Loucy (cell line): ENCODE data around the gene KLF16.

Experiments used
- H2AFZ ChIP-seq: fragments of 200-600 bp; sonication (generic); 2 replicates; pipeline ENCODE4 v1.6.0; 2016; ENCODE audit warnings: antibody characterized with exemption, mild to moderate bottlenecking, low read length, moderate library complexity
- H3F3A ChIP-seq: fragments of 200-600 bp; 2 replicates; pipeline ENCODE4 v1.6.0; 2016; ENCODE audit warnings: antibody characterized with exemption, low read depth, mild to moderate bottlenecking
- H3K27me3 ChIP-seq: fragments of 200-600 bp; sonication (generic); 2 replicates; pipeline ENCODE4 v1.6.1; 2014; ENCODE audit warnings: low read length, mild to moderate bottlenecking; ENCODE audit not compliant: insufficient read depth, poor library complexity, severe bottlenecking
- H3K36me3 ChIP-seq: fragments of 200-600 bp; sonication (generic); 2 replicates; pipeline ENCODE4 v1.6.1; 2016; ENCODE audit warnings: low read length; ENCODE audit not compliant: insufficient read depth
- H3K4me1 ChIP-seq: fragments of 200-600 bp; sonication (generic); 2 replicates; pipeline ENCODE4 v1.5.1; 2014; ENCODE audit warnings: low read length, mild to moderate bottlenecking; ENCODE audit not compliant: insufficient read depth, poor library complexity, severe bottlenecking
- H3K4me2 ChIP-seq: fragments of 200-600 bp; sonication (generic); 2 replicates; pipeline ENCODE4 v1.6.0; 2014; ENCODE audit warnings: antibody characterized with exemption, low read length, low read depth, mild to moderate bottlenecking; ENCODE audit not compliant: poor library complexity, severe bottlenecking
- H3K4me3 ChIP-seq: fragments of 200-600 bp; sonication (generic); 2 replicates; pipeline ENCODE4 v1.5.1; 2014; ENCODE audit warnings: low read length, mild to moderate bottlenecking, mixed read lengths; ENCODE audit not compliant: poor library complexity, severe bottlenecking
- H3K79me2 ChIP-seq: fragments of 200-600 bp; sonication (generic); 2 replicates; pipeline ENCODE4 v1.6.1; 2014; ENCODE audit warnings: low read length; ENCODE audit not compliant: insufficient read depth
- H3K9ac ChIP-seq: fragments of 200-600 bp; sonication (generic); 2 replicates; pipeline ENCODE4 v1.6.0; 2014; ENCODE audit warnings: mild to moderate bottlenecking, low read depth, low read length, moderate library complexity; ENCODE audit not compliant: poor library complexity, severe bottlenecking
- H3K9me2 ChIP-seq: fragments of 200-600 bp; sonication (generic); replicated peaks from 2 replicates; pipeline ENCODE4 v1.6.1; 2016; ENCODE audit warnings: low read depth, low read length, mixed read lengths
- H3K9me3 ChIP-seq: fragments of 200-600 bp; sonication (generic); 2 replicates; pipeline ENCODE4 v1.6.1; 2014; ENCODE audit warnings: mild to moderate bottlenecking, antibody characterized with exemption, low read length, low read depth; ENCODE audit not compliant: insufficient read depth
- H4K20me1 ChIP-seq: fragments of 200-600 bp; sonication (generic); 2 replicates; pipeline ENCODE4 v1.6.0; 2014; ENCODE audit warnings: antibody characterized with exemption, low read length, mild to moderate bottlenecking; ENCODE audit not compliant: insufficient read depth, poor library complexity, severe bottlenecking
- CTCF ChIP-seq: fragments of 200-600 bp; sonication (generic); conservative IDR thresholded peaks from 2 replicates; pipeline ENCODE4 v1.5.1; 2014; ENCODE audit warnings: mild to moderate bottlenecking, antibody characterized with exemption, low read length
- EZH2phosphoT487 ChIP-seq: fragments of 200-600 bp; IDR thresholded peaks from 2 replicates; pipeline ENCODE4 v1.6.1; 2018; ENCODE audit warnings: antibody characterized with exemption, mild to moderate bottlenecking, moderate library complexity, borderline replicate concordance

The KLF16 gene

GRCh38 chr19:1814833-1815604 is 48.4 kb downstream of the KLF16 start:
- Histone ChIP-seq H3K4me1 (peaks cover 24% of the 10 kb centered on the region), H3K36me3 (peaks cover 34% of the 10 kb centered on the region; the same call in 1 of the 2 replicates), H4K20me1 (no peaks in the 10 kb centered on the region), H2AFZ (no peak overlapping the region), H3K79me2 (peaks cover 16% of the 10 kb centered on the region; the same call in 1 of the 2 replicates), H3K4me3 (no peak overlapping the region), H3K27me3 (no peaks in the 10 kb centered on the region), H3K9ac (no peak overlapping the region), H3F3A (no peaks in the 10 kb centered on the region), H3K4me2 (no peak overlapping the region), H3K9me2 (no peaks in the 10 kb centered on the region), H3K9me3 (no peaks in the 10 kb centered on the region)
- TF ChIP-seq EZH2phosphoT487 (no peak), CTCF (no peak)

GRCh38 chr19:1814391-1814790 is 49.0 kb downstream of the KLF16 start:
- H3K4me1 ChIP-seq, result peaks cover 24% of the 10 kb centered on the region
- H3K9me3 ChIP-seq, result no peaks in the 10 kb centered on the region
- no peak for TF ChIP-seq CTCF
- no peak for TF ChIP-seq EZH2phosphoT487
- no peaks in the 10 kb centered on the region for H3K27me3 ChIP-seq
- peak overlapping the region; percentile 94 for H3K4me2 ChIP-seq
- H3K9me2 ChIP-seq, result no peaks in the 10 kb centered on the region
- peak overlapping the region; percentile 94 for H3K9ac ChIP-seq
- H4K20me1 ChIP-seq, result no peaks in the 10 kb centered on the region
- no peaks in the 10 kb centered on the region for H3F3A ChIP-seq
- H2AFZ ChIP-seq, result no peak overlapping the region
- peaks cover 16% of the 10 kb centered on the region; the same call in 1 of the 2 replicates for H3K79me2 ChIP-seq
- H3K36me3 ChIP-seq, result peaks cover 27% of the 10 kb centered on the region; the same call in 1 of the 2 replicates
- H3K4me3 ChIP-seq, result no peak overlapping the region

GRCh38 chr19:1813192-1814182 is 49.9 kb downstream of the KLF16 start:
- Histone ChIP-seq H4K20me1 (no peaks in the 10 kb centered on the region), H2AFZ (no peak overlapping the region), H3K4me1 (peaks cover 24% of the 10 kb centered on the region), H3K9me3 (no peaks in the 10 kb centered on the region), H3K4me3 (peak overlapping the region; percentile 77), H3K9me2 (no peaks in the 10 kb centered on the region), H3K36me3 (peaks cover 23% of the 10 kb centered on the region; the same call in 1 of the 2 replicates), H3K27me3 (no peaks in the 10 kb centered on the region), H3K79me2 (peaks cover 16% of the 10 kb centered on the region; the same call in 1 of the 2 replicates), H3F3A (no peaks in the 10 kb centered on the region), H3K9ac (peak overlapping the region; percentile 94), H3K4me2 (peak overlapping the region; percentile 94)
- TF ChIP-seq CTCF, result no peak
- no peak for TF ChIP-seq EZH2phosphoT487
